Embryonic facial prominence (tissue), 1 donor: ENCODE results near the gene TECPR2.

ENCODE experiments used
- DNase-seq: peaks from one replicate; pipeline ENCODE4 v3.0.0-alpha.2; 2016; ENCODE audit errors: extremely low spot score

Gene TECPR2

GRCh38 chr14:102374264-102374663 lies 11.5 kb downstream of the TECPR2 start:
- no peak for DNase-seq

GRCh38 chr14:102375119-102375518 lies 12.4 kb downstream of the TECPR2 start:
- DNase-seq: no peak

- DNase-seq: no peak
Measured at GRCh38 chr14:102377696-102378095, 15.0 kb downstream of the TECPR2 start.

- no peak for DNase-seq
Measured at GRCh38 chr14:102378830-102379229, 16.1 kb downstream of the TECPR2 start.

- DNase-seq: no peak
Measured at GRCh38 chr14:102387086-102387485, 24.3 kb downstream of the TECPR2 start.

GRCh38 chr14:102389246-102389645 lies 26.5 kb downstream of the TECPR2 start:
- DNase-seq: no peak

GRCh38 chr14:102390064-102390855 lies 27.5 kb downstream of the TECPR2 start:
- no peak for DNase-seq

- no peak for DNase-seq
Measured at GRCh38 chr14:102392506-102392905, 29.8 kb downstream of the TECPR2 start.

GRCh38 chr14:102394717-102395375 lies 32.1 kb downstream of the TECPR2 start:
- no peak for DNase-seq

GRCh38 chr14:102396521-102396920 lies 33.8 kb downstream of the TECPR2 start:
- DNase-seq: no peak

GRCh38 chr14:102403028-102403427 lies 40.3 kb downstream of the TECPR2 start:
- no peak for DNase-seq

- DNase-seq: no peak
Measured at GRCh38 chr14:102407258-102407657, 44.5 kb downstream of the TECPR2 start.

GRCh38 chr14:102408724-102409123 lies 46.0 kb downstream of the TECPR2 start:
- DNase-seq: no peak

- no peak for DNase-seq
Measured at GRCh38 chr14:102415671-102416070, 52.9 kb downstream of the TECPR2 start.

GRCh38 chr14:102417001-102417431 lies 54.3 kb downstream of the TECPR2 start:
- DNase-seq: no peak

GRCh38 chr14:102417646-102418045 lies 54.9 kb downstream of the TECPR2 start:
- DNase-seq: no peak

GRCh38 chr14:102418169-102418852 lies 55.6 kb downstream of the TECPR2 start:
- DNase-seq: no peak

- DNase-seq: no peak
Measured at GRCh38 chr14:102418853-102419240, 56.1 kb downstream of the TECPR2 start.

- no peak for DNase-seq
Measured at GRCh38 chr14:102419276-102419675, 56.5 kb downstream of the TECPR2 start.

- DNase-seq: no peak
Measured at GRCh38 chr14:102419716-102420115, 57.0 kb downstream of the TECPR2 start.

- DNase-seq: no peak
Measured at GRCh38 chr14:102421411-102422057, 58.8 kb downstream of the TECPR2 start.

- DNase-seq: no peak
Measured at GRCh38 chr14:102424520-102424919, 61.8 kb downstream of the TECPR2 start.
